GM12801 (cell line): ENCODE measurements around the gene TAF3.

Experiments used
- CTCF ChIP-seq: IDR thresholded peaks from one replicate; pipeline ENCODE4 v1.5.1; 2011; ENCODE audit warnings: control low read depth; ENCODE audit not compliant: insufficient read length; ENCODE audit errors: extremely low read depth

Gene TAF3

DNA sequence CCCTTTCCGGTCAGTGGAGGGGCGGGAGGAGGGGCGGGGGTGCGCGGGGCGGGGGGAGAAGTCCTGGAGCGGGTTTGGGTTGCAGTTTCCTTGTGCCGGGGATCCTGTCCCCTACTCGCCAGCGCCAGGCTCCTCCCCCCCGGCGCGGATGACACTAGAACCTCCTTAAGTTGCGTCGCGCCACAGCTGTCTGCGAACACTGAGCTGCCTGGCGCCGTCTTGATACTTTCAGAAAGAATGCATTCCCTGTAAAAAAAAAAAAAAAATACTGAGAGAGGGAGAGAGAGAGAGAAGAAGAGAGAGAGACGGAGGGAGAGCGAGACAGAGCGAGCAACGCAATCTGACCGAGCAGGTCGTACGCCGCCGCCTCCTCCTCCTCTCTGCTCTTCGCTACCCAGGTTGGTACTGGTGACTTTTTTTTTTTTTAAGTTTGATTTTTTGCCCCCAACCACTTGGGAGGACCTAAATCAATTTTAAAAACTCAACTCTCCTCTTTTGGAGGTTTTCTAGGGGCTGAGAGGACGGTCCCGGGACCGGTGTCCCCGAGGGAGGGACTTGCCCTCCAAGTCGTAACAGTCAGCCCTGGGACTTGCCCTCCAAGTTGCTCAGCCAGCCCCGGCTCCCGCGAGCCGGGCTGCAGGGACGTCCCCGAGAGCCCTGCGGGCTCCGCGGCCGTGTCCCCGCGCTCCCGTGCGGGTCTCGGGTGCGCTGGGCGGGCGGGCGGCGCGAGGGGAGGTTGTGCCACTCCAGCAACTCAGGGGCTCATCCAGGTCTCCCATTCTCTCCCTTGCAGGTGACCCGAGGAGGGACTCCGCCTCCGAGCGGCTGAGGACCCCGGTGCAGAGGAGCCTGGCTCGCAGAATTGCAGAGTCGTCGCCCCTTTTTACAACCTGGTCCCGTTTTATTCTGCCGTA, 236.4 kb downstream of the TAF3 start, which contains the start of gene GATA3:
Gene GATA3, plus strand, starts transcription at position 195 of the 914 bp plus-strand sequence. CDS start 968 bp downstream, outside the sequence.
- no peak for TF ChIP-seq CTCF

GRCh38 chr10:8055420-8056349, 237.4 kb downstream of the TAF3 start:
- TF ChIP-seq CTCF: no peak

DNA sequence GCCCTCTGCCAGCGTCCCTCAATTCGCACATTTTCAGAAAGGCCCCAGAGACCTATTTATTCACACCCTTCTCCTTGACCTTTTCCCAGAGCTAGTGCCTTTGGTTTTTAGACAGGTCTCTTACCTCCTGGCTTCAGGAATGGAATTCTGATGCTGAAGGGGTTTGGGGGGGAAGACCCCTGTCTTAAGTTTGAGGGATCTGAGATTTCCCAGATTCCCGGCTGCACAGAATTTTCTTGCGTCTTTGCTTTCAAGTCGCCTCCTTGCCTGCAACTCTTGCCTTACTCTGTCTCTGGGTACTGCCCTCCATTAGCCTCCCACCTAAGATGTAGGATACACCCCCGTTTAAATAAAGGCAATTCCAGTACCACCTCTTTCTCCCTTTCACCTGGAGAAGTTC, 238.1 kb downstream of the TAF3 start:
- TF ChIP-seq CTCF: no peak

DNA sequence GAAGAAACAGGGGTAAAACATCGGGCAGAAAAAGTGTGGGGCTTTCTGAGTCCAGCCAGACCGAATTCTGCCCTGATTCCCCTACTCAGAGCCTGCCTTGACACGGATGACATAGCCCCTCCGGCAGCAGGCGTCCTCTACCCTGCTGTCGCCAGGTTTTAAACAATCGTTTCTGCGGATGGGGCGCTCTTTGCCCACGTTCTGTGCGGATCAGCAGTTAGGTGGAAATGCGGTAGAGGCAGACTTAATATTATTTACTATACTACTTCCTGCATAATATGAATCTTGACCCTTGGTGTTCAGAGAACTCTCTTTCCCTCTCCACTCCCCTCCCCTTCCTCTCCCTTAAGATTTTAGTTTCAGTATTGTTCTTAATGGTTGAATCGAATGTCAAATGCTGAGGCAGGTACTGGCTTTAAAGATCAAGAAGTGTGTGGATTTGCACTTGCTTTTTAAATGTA, 238.6 kb downstream of the TAF3 start:
- no peak for TF ChIP-seq CTCF

DNA sequence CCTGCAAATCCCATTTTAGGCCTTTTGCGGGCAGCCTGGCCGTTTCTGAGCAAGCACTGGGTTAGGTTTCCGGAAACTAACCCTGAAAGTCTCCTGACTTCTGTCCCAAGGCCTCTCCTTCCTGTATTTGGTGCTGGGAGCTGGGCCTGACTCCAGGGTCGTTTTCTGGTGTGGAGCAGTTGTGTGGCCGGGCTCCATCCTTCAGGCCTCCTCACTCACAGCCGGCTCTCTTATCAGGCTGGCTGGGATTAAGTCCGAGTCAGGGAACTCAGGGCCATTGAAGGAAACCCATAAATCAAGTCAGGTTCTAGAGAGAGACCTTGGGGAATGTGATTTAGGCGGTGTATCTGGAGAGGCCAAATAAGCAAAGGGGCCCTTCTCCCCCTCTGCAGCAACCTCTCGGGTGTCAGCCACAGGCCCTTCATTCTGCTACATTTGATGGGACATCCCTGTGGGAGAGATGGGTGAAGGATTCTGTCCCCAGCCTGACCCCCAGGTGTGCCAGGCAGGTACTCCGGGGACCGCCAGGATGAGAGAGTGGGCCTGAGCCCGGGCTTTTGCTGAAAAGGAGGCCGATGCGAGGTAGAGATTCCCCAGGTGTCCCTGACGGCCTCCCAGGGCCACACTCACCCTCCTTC, 239.4 kb downstream of the TAF3 start:
- no peak for TF ChIP-seq CTCF

GRCh38 chr10:8058274-8059111, 240.2 kb downstream of the TAF3 start:
- no peak for TF ChIP-seq CTCF
